Neural progenitor cell (in vitro differentiated cells): Measurements from ENCODE around the gene UMAD1. TPM values are rescaled to one million over a fixed set of nuclear protein-coding genes. Genes with fewer than 3 reads are reported as not detected.

Source experiments
- DNase-seq: peaks from one replicate; pipeline ENCODE4 v3.0.0-alpha.2; 2016; ENCODE audit warnings: low spot score
- H2AFZ ChIP-seq: fragments of 200-600 bp; sonication (generic); replicated peaks from 2 replicates; pipeline ENCODE4 v1.6.1; 2016; ENCODE audit warnings: antibody characterized with exemption
- H3F3A ChIP-seq: fragments of 200-600 bp; sonication (generic); 2 replicates; pipeline ENCODE4 v1.6.1; 2016; ENCODE audit warnings: antibody characterized with exemption, low read depth
- H3K27ac ChIP-seq: fragments of 200-600 bp; sonication (generic); 2 replicates; pipeline ENCODE4 v1.5.1; 2016; ENCODE audit warnings: mild to moderate bottlenecking
- H3K27me3 ChIP-seq: fragments of 200-600 bp; sonication (generic); 2 replicates; pipeline ENCODE4 v1.6.1; 2016; ENCODE audit warnings: mild to moderate bottlenecking, moderate library complexity
- H3K36me3 ChIP-seq: fragments of 200-600 bp; sonication (generic); 2 replicates; pipeline ENCODE4 v1.5.1; 2016
- H3K4me1 ChIP-seq: fragments of 200-600 bp; sonication (generic); 2 replicates; pipeline ENCODE4 v1.6.1; 2016; ENCODE audit warnings: mixed run types
- H3K4me2 ChIP-seq: fragments of 200-600 bp; sonication (generic); 2 replicates; pipeline ENCODE4 v1.6.1; 2016
- H3K4me3 ChIP-seq: fragments of 200-600 bp; sonication (generic); 2 replicates; pipeline ENCODE4 v1.5.1; 2016
- H3K79me2 ChIP-seq: fragments of 200-600 bp; sonication (generic); 2 replicates; pipeline ENCODE4 v1.6.1; 2016; ENCODE audit warnings: low read depth
- H3K9ac ChIP-seq: fragments of 200-600 bp; sonication (generic); 2 replicates; pipeline ENCODE4 v1.6.1; 2016
- H3K9me3 ChIP-seq: fragments of 200-600 bp; sonication (generic); 2 replicates; pipeline ENCODE4 v1.5.1; 2016; ENCODE audit warnings: low read depth
- H4K20me1 ChIP-seq: fragments of 200-600 bp; sonication (generic); 2 replicates; pipeline ENCODE4 v1.6.1; 2016; ENCODE audit warnings: low read depth
- H3K27ac Mint-ChIP-seq: 3 replicates; pipeline ENCODE4 v1.8.0; 2021; ENCODE audit warnings: mixed read lengths
- H3K27me3 Mint-ChIP-seq: 2 replicates; pipeline ENCODE4 v1.8.0; 2022; ENCODE audit warnings: low read depth, mild to moderate bottlenecking, inconsistent platforms, moderate library complexity, mixed read lengths; ENCODE audit not compliant: insufficient read depth
- H3K36me3 Mint-ChIP-seq: 3 replicates; pipeline ENCODE4 v1.8.0; 2021; ENCODE audit warnings: mixed read lengths
- H3K4me1 Mint-ChIP-seq: 3 replicates; pipeline ENCODE4 v1.8.0; 2021; ENCODE audit warnings: mixed read lengths
- H3K4me3 Mint-ChIP-seq: 3 replicates; pipeline ENCODE4 v1.8.0; 2021; ENCODE audit warnings: mild to moderate bottlenecking, moderate library complexity, mixed read lengths
- H3K9me3 Mint-ChIP-seq: 3 replicates; pipeline ENCODE4 v1.8.0; 2020; ENCODE audit warnings: mixed read lengths
- EZH2 ChIP-seq: fragments of 200-600 bp; sonication (generic); IDR thresholded peaks from 2 replicates; pipeline ENCODE4 v1.6.1; 2017; ENCODE audit warnings: antibody characterized with exemption, mild to moderate bottlenecking, moderate library complexity
- EZH2phosphoT487 ChIP-seq: fragments of 200-600 bp; sonication (generic); IDR thresholded peaks from 2 replicates; pipeline ENCODE4 v1.6.1; 2017; ENCODE audit warnings: antibody characterized with exemption
- total RNA-seq: library from RNA; depleted of rRNA; stranded (reverse); fragments of >200 nt; gene quantifications from 2 replicates; pipeline ENCODE4 v1.2.3, GENCODE V29; 2015; ENCODE audit warnings: low replicate concordance
- TF ChIP-seq, protein P1 (sequence below): fragments of 200-600 bp; sonication (generic); IDR thresholded peaks from 2 replicates; pipeline ENCODE4 v1.5.1; 2017; ENCODE audit warnings: antibody characterized with exemption, mild to moderate bottlenecking

Gene UMAD1
- total RNA-seq, 1 donor from 2014 or later: 23.0 TPM

DNA sequence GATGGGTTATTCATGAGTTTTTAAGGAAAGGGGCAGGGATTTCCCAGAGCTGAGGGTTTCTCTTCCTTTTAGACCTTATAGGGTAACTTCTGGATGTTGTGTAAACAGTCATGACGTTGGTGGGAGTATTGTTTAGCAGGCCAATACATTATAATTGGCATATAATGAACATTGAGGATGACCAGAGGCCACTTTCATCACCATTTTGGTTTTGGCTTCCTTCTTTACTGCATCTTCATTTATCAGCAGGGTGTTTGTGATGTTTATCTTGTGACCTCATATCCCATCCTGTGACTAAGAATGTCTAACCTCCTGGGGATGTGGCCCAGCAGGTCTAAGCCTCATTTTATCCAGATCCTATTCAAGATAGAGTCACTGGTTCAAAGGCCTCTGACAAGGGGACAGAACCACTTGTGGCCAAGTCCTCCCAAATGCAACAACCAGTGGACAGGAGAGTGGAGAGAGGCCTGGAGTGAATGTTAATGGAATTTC, 155.1 kb downstream of the UMAD1 start:
- H3K9ac ChIP-seq: no peak overlapping the region
- H3F3A ChIP-seq: no peaks in the 10 kb centered on the region
- DNase-seq: no peak
- H3K27ac ChIP-seq: no peak overlapping the region
- H4K20me1 ChIP-seq: no peaks in the 10 kb centered on the region
- Mint-ChIP-seq H3K4me3 (no peak overlapping the region), H3K27ac (no peak overlapping the region), H3K4me1 (no peaks in the 10 kb centered on the region), H3K36me3 (peaks cover 9% of the 10 kb centered on the region), H3K9me3 (peaks cover 3% of the 10 kb centered on the region), H3K27me3 (peaks cover 2% of the 10 kb centered on the region)
- H3K9me3 ChIP-seq: no peaks in the 10 kb centered on the region
- no peaks in the 10 kb centered on the region for H3K36me3 ChIP-seq
- TF ChIP-seq EZH2 (no peak), EZH2phosphoT487 (no peak)
- TF ChIP-seq, protein P1, sequence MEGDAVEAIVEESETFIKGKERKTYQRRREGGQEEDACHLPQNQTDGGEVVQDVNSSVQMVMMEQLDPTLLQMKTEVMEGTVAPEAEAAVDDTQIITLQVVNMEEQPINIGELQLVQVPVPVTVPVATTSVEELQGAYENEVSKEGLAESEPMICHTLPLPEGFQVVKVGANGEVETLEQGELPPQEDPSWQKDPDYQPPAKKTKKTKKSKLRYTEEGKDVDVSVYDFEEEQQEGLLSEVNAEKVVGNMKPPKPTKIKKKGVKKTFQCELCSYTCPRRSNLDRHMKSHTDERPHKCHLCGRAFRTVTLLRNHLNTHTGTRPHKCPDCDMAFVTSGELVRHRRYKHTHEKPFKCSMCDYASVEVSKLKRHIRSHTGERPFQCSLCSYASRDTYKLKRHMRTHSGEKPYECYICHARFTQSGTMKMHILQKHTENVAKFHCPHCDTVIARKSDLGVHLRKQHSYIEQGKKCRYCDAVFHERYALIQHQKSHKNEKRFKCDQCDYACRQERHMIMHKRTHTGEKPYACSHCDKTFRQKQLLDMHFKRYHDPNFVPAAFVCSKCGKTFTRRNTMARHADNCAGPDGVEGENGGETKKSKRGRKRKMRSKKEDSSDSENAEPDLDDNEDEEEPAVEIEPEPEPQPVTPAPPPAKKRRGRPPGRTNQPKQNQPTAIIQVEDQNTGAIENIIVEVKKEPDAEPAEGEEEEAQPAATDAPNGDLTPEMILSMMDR: no peak
- H3K4me1 ChIP-seq: peaks cover 7% of the 10 kb centered on the region
- H3K4me2 ChIP-seq: no peak overlapping the region
- no peak overlapping the region for H2AFZ ChIP-seq
- H3K27me3 ChIP-seq: no peaks in the 10 kb centered on the region
- H3K4me3 ChIP-seq: no peak overlapping the region
- no peaks in the 10 kb centered on the region for H3K79me2 ChIP-seq

DNA sequence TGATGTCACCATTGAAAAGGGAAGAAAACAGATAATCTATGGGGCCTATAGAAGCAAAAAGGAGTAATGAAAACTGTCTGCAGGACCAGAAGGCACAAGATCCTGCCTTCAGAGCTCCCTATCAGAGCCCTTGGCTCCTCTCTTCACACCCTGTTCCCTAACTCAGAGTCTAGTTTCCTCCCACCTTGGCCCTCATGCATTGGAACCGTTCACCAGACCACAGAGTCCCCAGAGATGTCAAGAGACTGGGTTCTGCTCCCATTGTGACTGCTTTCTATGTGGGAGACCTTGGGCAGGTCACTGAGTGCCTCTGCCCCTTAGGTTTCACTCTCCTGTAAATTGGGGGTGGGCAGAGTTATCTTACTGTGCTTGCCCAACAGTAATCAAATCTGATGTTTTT, 158.0 kb downstream of the UMAD1 start:
- Mint-ChIP-seq H3K9me3 (peaks cover 3% of the 10 kb centered on the region), H3K27me3 (no peaks in the 10 kb centered on the region), H3K36me3 (peaks cover 9% of the 10 kb centered on the region), H3K4me3 (no peak overlapping the region), H3K4me1 (peaks cover 2% of the 10 kb centered on the region), H3K27ac (no peak overlapping the region)
- Histone ChIP-seq H2AFZ (no peak overlapping the region), H3F3A (no peaks in the 10 kb centered on the region), H3K9me3 (no peaks in the 10 kb centered on the region), H3K27ac (no peak overlapping the region), H3K9ac (no peak overlapping the region), H3K4me3 (no peak overlapping the region), H3K79me2 (no peaks in the 10 kb centered on the region), H3K27me3 (no peaks in the 10 kb centered on the region), H3K36me3 (no peaks in the 10 kb centered on the region), H4K20me1 (no peaks in the 10 kb centered on the region), H3K4me1 (peaks cover 3% of the 10 kb centered on the region), H3K4me2 (no peak overlapping the region)
- TF ChIP-seq EZH2phosphoT487: no peak
- no peak for TF ChIP-seq EZH2
- TF ChIP-seq, protein P1: no peak
- no peak for DNase-seq

DNA sequence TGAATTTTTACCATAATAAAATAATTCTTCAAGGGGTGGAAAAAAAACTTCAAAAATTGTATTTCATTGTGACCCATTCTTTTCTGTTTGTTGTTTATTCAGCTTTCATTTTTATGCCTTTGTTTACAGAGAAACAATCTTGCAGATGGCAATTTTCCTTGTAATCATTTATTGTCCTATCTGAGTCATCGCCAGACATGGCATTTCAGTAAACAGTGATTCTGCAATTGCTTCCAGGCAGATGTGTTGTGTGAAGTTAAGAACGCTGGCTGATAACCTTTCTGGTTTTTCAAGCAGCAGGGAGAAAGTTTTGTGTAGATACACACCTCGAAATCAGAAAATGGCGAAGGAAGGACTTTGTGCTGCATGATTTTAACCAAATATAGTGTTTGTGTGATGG, 158.6 kb downstream of the UMAD1 start:
- H3K4me2 ChIP-seq: no peak overlapping the region
- peaks cover 3% of the 10 kb centered on the region for H3K9me3 Mint-ChIP-seq
- H3K27me3 Mint-ChIP-seq: no peaks in the 10 kb centered on the region

DNA sequence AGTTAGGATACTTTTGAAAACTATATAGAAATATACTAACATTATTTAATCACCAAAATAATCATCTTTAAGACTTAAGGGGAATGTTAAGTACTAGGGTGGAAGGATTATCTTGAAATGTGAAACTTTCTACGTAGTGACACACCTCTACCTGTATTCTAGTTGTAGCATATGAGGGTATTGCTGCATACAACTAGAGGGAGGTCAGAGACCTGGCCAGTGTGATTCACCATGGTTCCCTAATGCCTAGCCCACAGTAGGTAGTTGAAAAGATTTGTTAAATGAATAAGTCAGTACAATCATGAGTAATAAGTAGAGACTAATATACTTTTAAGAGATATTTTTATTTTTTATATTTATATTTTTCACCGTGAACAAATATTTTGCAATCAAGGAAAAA, 162.0 kb downstream of the UMAD1 start:
- H3K27ac ChIP-seq: no peak overlapping the region
- H3K4me1 ChIP-seq: peaks cover 3% of the 10 kb centered on the region
- H4K20me1 ChIP-seq: no peaks in the 10 kb centered on the region
- H2AFZ ChIP-seq: no peak overlapping the region
- DNase-seq: no peak
- no peaks in the 10 kb centered on the region for H3K36me3 ChIP-seq
- TF ChIP-seq EZH2: no peak
- no peak for TF ChIP-seq EZH2phosphoT487
- TF ChIP-seq, protein P1: no peak
- H3K27me3 ChIP-seq: no peaks in the 10 kb centered on the region
- Mint-ChIP-seq H3K36me3 (no peaks in the 10 kb centered on the region), H3K4me3 (no peak overlapping the region), H3K27ac (no peak overlapping the region), H3K27me3 (no peaks in the 10 kb centered on the region), H3K4me1 (peaks cover 4% of the 10 kb centered on the region), H3K9me3 (no peaks in the 10 kb centered on the region)
- no peak overlapping the region for H3K9ac ChIP-seq
- H3K79me2 ChIP-seq: no peaks in the 10 kb centered on the region
- no peak overlapping the region for H3K4me2 ChIP-seq
- no peak overlapping the region for H3K4me3 ChIP-seq
- no peaks in the 10 kb centered on the region for H3K9me3 ChIP-seq
- no peaks in the 10 kb centered on the region for H3F3A ChIP-seq

More for the DNA sequence above, 158.6 kb downstream of the UMAD1 start:
- Histone ChIP-seq H2AFZ (no peak overlapping the region), H3K9me3 (no peaks in the 10 kb centered on the region), H3K27ac (no peak overlapping the region), H3K79me2 (no peaks in the 10 kb centered on the region), H3K36me3 (no peaks in the 10 kb centered on the region), H3F3A (no peaks in the 10 kb centered on the region), H3K9ac (no peak overlapping the region), H3K27me3 (no peaks in the 10 kb centered on the region), H3K4me3 (no peak overlapping the region), H4K20me1 (no peaks in the 10 kb centered on the region), H3K4me1 (peaks cover 3% of the 10 kb centered on the region)
- no peak for DNase-seq
- Mint-ChIP-seq H3K4me3 (no peak overlapping the region), H3K36me3 (peaks cover 9% of the 10 kb centered on the region), H3K4me1 (peaks cover 4% of the 10 kb centered on the region), H3K27ac (no peak overlapping the region)
- TF ChIP-seq EZH2: no peak
